Left hindlimb (tissue), 1 donor: Measurements from ENCODE around the gene RAD50.

ENCODE experiments used
- DNase-seq: peaks from one replicate; pipeline ENCODE4 v3.0.0-alpha.2; 2018

The RAD50 gene

DNA sequence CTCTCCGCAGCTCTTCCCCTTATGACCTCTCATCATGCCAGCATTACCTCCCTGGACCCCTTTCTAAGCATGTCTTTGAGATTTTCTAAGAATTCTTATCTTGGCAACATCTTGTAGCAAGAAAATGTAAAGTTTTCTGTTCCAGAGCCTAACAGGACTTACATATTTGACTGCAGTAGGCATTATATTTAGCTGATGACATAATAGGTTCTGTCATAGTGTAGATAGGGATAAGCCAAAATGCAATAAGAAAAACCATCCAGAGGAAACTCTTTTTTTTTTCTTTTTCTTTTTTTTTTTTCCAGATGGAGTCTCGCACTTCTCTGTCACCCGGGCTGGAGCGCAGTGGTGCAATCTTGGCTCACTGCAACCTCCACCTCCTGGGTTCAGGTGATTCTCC, 80.5 kb downstream of the RAD50 start:
- no peak for DNase-seq

DNA sequence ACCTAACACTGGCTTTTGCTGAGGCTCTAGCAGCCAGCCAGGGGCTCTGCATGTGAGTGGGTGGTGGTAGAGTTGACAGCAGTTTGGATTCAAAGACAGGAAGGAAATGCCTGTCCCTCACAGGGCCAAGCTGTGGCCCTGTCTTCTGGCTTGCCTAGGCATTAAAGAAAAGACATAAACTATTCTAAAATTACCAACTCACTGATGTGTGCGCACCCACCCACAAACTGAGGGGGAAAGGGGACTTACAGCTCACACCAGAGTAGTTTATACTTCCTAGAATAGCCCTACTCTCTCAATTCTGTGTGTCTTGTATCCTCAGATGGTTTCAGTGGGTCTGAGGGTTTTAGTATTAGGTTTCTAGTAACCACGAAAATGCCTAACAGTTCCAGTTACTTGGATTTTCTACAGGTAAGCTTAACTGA, 82.9 kb downstream of the RAD50 start:
- no peak for DNase-seq

DNA sequence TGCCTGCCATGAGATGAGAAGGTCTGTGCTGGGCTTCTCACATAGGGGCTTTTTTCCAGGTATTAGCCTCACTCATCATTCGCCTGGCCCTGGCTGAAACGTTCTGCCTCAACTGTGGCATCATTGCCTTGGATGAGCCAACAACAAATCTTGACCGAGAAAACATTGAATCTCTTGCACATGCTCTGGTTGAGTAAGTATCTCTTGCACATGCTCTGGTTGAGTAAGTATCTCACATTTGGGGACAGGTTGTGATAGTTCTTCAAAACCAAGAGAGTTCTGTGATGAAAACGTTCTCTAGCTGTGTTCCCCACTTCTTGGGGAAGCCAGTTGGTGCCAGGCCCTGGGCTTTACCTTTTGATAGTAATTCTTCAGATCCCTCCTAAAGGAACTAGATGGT, 83.8 kb downstream of the RAD50 start:
- no peak for DNase-seq

DNA sequence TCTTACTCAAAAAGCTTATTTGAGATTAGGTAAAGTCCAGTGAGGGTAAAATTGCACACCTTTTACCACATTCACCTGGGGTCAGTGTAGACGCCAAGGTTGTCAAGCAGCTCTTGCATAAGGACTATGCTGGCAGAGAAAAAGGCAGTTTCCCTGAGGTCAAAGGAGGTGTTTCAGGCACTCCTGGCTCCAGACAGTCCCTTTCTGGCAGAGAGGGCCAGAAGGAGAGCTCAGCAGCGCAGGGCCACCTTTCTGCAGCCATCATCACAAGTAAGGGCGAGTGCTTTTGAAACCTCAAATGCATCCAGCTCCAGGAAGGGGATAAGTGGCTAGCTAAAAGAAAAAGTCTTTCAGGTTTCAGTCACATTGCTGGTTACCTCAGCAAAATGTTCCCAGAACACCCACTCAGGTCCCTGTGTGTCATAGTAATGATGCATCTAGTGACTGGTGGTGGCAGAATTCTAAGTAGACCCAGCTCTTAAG, 84.5 kb downstream of the RAD50 start:
- no peak for DNase-seq

DNA sequence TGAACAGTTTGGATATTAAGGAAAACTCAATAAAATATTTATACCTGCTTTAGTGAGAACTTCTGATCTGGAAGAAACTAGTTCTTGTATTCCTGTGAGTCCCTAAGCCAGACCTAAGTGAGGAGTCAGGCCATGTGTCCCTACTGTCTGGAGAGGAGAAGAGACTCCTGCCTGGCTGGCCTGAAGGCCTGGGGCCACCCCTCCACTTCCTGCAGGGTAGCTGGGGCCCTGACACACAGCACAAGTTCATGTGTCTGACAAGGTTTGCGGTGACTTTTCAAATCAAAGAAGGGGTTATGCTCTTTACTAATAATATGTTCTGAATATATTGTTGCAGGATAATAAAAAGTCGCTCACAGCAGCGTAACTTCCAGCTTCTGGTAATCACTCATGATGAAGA, 85.1 kb downstream of the RAD50 start:
- DNase-seq: no peak

DNA sequence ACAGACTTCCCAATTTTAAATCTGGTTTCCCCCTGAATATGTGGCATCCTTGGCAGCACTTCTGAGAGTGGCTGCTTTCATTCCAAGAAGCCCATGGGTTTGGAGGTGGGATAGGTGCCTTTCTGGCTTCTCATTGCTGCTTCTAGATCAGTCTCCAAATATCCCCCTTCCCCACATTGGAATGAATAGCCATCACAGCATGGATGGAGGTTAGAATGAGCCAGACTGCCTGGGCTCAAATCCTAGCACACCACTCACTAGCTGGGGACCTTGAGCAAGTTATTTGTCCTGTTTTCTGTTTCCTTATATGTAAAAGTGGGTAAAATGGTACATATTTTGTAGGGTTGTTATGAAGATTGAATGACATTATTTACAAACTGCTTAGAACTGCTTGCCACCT, 87.4 kb downstream of the RAD50 start:
- no peak for DNase-seq

DNA sequence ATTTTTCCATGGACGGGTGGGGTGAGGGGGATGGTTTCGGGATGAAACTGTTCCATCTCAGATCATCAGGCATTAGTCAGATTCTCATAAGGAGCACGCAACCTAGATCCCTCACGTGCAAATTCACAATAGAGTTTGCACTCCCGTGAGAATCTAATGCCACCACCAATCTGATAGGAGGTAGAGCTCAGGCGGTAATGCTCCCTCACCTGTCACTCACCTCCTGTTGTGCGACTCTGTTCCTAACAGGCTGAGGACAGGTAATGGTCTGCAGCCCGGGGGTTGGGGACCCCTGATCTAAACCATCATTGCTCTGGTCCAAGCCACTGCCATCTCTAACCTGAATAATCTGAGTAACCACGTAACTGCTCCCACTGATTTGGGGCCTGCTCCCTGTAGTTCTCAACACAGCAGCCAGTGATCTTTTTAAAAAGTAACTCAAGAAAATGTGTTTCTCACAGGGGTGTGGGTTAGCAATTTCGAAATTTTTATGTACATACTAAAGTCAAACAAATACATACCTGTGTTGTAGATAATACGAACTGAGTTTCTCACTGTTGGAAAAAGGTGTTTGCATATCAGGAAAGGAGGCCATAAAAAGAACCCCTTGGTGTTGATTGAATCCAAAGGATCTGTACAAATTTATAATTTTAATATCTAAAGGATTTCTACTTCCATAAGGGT, 89.9 kb downstream of the RAD50 start:
- no peak for DNase-seq

DNA sequence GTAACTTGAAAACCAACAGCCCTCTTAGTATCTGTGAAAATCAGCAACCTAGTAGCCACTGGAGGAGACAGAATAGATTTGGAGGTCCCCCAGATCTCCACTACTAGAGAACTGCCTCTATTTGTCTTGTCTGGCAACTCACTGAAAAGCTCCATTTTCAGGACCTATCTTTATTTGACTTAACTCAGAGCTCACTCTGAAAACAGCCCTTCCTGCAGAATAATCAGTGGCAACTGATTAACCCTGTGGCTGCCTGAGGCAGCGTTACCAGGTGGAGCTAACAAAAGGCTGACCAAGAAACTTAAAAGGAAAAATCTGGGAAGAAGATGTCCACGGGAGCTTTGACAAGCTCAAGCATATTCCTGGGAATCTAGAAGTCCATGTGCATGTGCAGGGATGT, 90.7 kb downstream of the RAD50 start:
- no peak for DNase-seq

DNA sequence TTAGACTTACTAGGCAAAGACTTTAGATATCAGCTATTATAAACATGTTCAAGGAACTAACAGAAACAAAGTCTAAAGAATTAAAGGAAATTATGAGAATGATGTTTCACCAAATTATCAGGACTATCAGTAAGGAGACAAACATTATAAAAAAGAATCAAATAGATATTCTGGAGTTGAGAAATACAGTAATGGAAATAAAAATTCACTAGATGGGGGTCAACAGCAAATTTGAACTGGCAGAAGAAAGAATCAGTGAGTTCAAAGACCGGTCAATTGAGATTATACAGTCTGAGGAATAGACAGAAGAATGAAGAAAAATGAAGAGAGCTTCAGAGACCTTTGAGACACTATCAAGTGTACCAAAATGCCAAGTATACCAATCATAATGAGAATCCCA, 91.6 kb downstream of the RAD50 start:
- DNase-seq: no peak

DNA sequence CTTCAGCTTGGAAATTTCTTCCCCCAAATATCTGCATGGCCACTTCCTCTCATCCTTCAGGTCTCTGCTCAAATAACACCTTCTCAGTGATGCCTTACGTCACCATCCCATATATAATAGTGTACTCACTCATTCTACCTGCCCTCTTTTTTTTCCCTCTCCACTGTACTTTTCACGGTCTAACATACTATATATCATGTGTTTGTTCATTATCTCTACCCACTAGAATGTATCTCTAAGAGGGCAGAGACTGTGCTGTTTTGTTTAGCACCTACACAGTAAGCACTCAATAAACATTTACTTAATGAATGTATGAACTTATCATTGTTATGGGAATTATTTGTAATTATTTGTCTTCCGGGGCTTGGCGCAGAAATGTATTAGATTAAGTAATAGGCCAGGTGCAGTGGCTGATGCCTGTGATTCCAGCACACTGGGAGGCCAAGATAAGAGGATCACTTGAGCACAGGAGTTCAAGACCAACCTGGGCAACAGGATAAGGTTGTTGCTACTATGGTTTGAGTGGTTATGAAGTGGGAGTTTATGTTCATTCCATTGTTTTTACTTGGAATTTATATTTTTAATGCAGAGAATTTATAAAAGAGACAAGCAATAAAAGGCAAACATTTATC, 95.2 kb downstream of the RAD50 start:
- DNase-seq: no peak

DNA sequence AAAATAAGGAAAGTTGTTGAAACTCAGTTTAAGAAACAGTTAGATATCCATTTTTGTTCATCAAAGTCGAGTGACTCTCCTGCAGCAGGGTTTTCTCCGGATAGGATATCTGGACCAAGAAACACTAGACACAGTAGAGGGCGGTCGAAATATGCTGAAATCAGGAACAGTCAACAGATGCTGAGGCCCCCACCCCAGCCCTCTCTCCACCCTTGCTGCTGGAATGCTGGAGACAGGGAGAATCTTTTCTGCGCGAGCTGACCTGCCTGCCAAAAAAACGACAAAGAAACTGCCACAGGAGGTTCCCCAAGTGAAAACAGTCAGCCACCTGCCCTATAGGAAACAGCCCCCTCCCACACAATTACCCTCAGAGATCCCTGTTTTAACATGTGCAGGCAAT, 96.9 kb downstream of the RAD50 start:
- no peak for DNase-seq

DNA sequence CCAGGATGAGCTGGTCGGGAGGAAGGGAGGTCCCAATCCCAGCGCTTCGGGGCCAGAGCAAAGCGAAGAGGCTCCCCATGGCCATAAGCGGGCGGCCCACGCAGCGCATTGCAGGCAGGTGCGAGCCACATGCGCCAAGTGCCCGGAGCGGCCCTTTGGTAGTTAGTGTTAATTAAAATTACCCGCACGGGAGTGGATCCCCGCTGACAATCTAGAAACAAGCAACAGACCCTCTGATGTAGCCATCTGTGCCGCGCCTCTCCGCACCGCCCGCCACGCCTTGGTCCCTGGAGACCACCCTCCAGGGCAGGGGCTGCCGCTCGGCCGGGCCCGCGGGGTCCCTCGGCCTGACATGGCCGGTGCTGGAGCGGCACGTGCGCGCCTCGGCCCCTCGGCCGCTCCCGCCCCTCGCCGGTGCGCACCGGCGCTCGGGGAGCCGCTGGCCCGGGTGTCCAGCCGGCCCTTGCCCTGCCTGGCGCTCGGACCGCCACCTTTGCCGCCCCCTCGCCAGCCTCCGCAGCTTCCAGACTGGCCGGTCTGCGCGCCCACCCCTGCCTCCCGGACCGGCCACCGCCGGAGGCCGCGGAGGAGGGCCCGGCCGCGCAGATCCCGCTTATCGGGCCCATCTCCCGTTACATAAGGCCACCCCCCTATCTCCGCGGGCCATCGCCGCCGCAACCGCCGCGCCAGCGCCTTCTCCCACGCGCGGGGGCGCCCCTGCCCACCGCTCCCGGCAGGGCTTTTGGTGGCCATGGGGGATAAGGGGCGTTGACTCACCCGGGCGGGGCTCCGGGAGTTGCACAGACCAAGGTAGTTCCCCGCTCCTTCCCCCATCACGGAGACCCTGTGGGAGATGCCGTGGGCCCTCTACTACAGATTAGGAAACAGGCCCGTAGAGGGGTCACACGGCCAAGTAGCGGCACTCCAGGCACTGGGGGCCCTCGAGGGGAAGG, 99.3 kb downstream of the RAD50 start:
- no peak for DNase-seq

DNA sequence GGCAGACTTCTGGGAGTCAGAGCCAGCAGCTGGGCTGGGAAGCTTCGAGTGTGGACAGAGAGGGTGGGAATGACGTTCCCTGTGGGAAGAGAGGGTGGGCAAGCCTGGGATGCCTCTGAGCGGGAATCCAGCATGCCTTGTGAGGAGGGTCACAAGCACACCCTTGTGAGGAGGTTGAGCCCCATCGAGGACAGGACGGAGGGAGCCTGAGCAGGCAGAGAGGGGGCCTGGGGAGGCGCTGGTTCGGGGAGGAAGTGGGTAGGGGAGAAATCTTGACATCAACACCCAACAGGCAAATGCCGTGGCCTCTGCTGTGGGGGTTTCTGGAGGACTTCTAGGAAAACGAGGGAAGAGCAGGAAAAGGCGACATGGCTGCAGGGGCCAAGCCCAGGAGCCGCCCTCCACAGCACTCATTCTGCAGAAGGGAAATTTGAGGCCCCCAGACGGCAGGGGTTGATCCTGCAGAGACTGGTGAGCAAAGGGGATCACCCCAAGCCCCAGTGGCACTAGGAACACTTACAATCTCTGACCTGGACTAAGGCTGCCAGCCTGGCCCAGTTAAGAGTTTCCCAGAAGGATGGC, 100.1 kb downstream of the RAD50 start:
- DNase-seq: no peak

DNA sequence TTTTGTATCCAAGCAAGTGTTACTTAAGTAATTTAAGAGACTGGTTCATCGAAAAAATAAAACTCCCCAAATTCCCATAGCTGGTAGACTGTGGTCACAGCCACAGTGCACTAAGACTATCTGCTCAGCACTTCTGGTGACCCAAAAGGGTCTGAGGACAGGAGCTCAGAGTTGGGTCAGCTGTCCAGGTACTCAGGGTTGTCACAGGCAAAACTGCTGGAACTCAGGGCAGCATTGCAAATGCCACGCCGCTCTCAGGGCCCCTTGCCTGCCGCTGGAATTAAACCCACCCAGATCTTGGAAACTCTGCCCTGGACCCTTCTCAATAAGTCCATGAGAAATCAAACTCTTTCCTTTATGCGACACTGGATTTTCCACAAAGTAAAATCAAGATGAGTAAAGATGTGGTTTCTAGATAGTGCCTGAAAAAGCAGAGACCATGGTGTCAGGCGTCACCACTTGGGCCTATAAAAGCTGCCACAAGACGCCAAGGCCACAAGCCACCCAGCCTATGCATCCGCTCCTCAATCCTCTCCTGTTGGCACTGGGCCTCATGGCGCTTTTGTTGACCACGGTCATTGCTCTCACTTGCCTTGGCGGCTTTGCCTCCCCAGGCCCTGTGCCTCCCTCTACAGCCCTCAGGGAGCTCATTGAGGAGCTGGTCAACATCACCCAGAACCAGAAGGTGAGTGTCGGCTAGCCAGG, 101.1 kb downstream of the RAD50 start, which contains the start of gene IL13:
IL13 (plus strand) TSS at position 498 of the 705 bp plus-strand sequence; CDS start at position 512, 14 bp downstream.
- DNase-seq: no peak

DNA sequence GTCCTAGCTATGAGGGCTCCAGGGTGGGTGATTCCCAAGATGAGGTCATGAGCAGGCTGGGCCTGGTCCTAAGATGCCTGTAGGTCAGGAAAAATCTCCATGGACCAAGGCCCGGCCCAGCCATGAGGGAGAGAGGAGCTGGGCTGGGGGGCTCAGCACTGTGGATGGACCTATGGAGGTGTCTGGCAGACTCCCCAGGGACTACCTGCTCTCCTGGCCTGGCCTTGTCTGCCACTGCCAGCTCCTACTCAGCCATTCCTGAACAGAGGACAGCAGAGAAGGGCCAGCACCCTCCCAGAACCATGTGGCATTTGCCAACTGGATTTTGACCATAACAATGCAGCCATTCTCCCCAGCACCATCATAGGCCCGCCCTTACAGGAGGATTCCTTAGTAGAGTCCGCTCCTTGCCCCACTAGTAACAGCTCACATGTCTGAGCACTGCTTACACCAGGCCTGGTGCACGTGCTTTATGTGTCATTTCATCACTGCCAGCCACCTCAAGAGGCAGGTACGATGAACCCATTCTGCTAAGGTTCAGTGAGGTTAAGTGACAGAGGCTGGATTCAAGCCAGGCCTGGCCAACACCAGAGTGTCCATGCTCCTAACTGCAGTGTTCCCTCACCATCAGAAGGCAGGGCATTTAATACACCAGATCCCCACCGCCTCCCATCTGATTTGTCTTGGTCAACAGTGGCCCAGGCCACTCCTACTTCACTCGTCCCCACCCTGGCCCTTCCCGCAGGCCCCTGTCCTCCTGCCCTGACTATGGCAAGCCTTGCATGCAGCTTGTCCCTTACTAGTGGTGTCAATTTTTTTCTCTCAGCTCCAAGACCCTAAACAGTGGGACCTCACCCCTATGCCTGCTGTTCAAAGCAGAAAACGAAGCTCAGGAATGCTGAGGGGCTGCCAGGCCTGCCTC, 101.9 kb downstream of the RAD50 start:
- no peak for DNase-seq

DNA sequence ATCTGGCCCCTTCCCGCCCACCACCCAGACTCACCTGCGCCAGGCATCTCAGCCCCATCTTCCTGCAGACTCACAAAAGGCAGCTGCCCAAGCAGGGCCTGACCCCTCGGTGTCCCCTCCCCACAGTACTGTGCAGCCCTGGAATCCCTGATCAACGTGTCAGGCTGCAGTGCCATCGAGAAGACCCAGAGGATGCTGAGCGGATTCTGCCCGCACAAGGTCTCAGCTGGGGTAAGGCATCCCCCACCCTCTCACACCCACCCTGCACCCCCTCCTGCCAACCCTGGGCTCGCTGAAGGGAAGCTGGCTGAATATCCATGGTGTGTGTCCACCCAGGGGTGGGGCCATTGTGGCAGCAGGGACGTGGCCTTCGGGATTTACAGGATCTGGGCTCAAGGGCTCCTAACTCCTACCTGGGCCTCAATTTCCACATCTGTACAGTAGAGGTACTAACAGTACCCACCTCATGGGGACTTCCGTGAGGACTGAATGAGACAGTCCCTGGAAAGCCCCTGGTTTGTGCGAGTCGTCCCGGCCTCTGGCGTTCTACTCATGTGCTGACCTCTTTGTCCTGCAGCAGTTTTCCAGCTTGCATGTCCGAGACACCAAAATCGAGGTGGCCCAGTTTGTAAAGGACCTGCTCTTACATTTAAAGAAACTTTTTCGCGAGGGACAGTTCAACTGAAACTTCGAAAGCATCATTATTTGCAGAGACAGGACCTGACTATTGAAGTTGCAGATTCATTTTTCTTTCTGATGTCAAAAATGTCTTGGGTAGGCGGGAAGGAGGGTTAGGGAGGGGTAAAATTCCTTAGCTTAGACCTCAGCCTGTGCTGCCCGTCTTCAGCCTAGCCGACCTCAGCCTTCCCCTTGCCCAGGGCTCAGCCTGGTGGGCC, 103.1 kb downstream of the RAD50 start:
- DNase-seq: no peak

DNA sequence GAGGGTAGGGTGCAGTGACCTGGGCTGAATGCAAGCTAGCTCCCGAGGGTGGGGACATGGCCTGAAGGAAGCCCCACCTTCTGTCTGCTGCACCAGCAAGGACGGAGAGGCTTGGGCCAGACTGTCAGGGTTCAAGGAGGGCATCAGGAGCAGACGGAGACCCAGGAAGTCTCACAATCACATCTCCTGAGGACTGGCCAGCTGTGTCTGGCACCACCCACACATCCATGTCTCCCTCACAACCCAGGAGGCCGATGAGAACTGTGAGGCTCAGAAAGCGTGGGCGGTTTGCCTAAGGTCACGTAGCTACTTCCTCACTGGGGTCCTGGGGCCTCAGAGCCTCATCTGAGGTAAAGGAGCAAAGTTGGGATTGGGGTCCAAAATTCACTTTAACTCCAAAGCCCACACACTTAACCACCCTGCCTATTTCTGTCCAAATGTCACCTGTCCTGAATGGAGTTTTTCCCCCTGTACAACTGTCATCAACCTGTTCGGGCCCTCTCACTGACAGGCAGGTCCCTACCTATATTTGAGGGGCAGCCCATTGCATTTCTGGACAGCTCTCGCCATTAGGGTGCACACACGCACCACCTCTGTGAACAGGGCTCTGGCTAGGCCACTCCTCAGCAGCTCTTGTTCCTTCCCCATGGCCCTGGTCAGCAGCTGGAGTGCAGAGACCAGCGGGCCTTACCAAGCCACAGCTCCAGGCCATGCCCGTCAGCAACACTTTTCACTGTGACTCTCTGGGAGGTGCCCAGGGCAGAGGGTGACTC, 104.6 kb downstream of the RAD50 start:
- no peak for DNase-seq

DNA sequence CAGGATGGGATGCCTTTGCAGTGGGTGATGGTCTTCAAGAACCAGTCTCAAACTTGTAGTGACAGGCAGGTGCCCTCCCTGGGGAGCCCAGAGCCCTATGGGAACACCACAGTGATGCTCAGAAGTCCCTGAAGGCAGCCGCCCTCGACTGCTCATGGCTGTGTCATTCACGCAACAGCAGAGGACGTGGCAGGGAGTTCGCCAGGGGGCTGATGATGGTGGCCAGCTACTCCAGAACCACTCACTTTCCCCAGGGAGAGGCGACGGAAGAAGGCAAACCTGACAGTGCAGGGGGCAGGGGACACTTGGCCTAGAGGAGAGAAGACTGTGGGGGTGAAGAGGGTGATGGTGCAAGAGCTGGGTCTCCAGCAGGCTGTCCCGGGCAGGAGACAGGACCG, 105.2 kb downstream of the RAD50 start:
- DNase-seq: no peak
